ENCODE data around the gene AGAP1.

Gene AGAP1

DNA sequence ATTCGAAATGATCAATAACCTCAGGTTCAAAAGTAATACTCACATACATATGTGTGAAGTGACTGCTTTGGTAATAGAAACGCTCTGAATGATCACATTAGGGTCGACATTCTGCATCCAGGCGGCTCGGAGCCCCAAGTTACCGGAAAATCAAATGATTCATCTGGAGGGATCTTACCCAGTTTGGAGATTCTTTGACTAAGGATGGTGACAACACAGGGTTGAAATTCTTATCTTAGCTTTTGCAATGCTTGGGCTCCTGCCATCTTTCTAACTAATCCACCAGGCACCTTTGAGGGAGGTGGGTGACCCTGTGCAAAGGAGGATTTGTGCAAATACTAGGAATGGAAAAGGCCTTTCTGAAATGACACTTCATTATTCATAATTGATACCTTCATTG is 663.5 kb downstream of the AGAP1 start:
- TF ChIP-seq, protein P1, sequence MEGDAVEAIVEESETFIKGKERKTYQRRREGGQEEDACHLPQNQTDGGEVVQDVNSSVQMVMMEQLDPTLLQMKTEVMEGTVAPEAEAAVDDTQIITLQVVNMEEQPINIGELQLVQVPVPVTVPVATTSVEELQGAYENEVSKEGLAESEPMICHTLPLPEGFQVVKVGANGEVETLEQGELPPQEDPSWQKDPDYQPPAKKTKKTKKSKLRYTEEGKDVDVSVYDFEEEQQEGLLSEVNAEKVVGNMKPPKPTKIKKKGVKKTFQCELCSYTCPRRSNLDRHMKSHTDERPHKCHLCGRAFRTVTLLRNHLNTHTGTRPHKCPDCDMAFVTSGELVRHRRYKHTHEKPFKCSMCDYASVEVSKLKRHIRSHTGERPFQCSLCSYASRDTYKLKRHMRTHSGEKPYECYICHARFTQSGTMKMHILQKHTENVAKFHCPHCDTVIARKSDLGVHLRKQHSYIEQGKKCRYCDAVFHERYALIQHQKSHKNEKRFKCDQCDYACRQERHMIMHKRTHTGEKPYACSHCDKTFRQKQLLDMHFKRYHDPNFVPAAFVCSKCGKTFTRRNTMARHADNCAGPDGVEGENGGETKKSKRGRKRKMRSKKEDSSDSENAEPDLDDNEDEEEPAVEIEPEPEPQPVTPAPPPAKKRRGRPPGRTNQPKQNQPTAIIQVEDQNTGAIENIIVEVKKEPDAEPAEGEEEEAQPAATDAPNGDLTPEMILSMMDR (conservative IDR thresholded peaks at IDR 0.05) = no peak
- no peak overlapping the region for H3K27ac ChIP-seq

DNA sequence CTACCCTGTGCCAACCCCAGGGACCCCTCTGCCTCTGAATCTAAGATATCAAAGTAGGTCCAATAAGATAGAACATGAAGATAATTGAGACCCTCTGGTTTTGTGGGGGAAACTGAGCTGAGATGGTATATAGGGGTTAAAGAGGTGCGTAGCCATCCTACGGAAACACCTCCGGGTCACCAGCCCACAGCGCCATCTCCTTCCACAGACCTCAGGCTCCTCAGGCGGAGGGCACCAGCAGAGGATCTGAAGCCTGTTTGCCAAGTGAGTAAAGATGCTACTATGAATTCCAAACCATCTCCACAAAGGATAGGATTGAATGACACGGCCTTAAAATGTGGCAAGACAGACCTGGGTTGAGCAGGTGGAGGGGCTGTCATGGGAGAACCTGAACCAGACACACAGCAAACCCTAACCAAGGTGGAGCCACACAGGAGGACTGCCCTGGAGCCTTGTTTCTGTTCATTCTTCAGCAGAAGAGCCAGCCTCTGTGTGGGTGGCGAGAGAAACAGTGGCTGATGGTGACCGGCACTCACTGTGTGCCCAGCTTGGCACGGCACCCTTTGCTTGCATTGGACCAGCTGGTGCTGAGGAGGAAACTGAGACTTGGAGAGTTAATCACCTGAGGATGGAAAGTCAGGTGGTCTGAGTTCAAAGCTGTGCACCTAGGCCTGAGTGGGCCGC is 664.1 kb downstream of the AGAP1 start:
- H3K27ac ChIP-seq = no peak overlapping the region
- TF ChIP-seq, protein P1 (conservative IDR thresholded peaks at IDR 0.05) = no peak

- TF ChIP-seq, protein P1 (conservative IDR thresholded peaks at IDR 0.05) = no peak
- H3K27ac ChIP-seq = no peak overlapping the region
Observed at GRCh38 chr2:236158969-236159777, 665.3 kb downstream of the AGAP1 start.

GRCh38 chr2:236159778-236160170 is 665.9 kb downstream of the AGAP1 start:
- no peak overlapping the region for H3K27ac ChIP-seq
- TF ChIP-seq, protein P1 (conservative IDR thresholded peaks at IDR 0.05) = no peak

GRCh38 chr2:236160366-236161081 is 666.7 kb downstream of the AGAP1 start:
- TF ChIP-seq, protein P1 (conservative IDR thresholded peaks at IDR 0.05) = no peak
- H3K27ac ChIP-seq = no peak overlapping the region

DNA sequence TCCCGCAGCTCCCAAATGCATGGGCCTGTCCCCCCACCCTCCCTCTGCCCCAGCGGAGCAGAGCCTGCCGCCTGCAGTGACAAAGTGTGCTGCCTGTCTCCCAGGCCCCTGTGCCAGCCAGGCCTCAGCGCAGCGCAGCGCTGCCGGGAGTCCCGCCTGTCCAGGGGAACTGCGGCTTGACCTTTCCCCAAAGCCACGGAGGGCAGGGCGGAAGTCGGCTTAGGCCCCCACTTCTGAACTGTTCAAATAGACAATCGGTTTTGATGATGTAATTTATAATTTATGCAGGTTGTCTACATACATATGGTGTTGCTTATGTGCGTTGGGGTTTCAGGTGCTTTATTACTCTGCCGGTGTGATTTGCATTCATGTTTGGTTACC is 667.2 kb downstream of the AGAP1 start:
- no peak overlapping the region for H3K27ac ChIP-seq
- TF ChIP-seq, protein P1 (conservative IDR thresholded peaks at IDR 0.05) = no peak

DNA sequence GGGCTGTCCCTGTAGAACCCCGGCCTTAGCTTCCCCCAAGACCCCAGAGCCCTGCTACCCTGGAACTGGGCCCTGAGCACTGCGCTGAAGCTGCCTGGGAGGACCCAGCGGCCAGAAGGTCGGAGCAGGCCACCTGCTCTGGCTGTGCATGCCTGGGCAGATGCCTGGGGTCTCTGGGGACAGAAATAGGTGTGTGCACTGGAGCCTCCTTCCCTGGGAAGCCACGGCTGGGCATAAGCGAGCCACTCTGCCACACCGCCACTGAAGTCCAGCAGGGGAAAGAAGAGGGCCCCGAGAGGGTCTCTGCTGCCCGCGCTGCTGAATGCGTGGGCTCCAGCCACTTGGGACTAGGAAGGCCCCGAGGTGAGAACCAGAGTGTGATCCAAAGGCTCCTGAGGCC is 667.7 kb downstream of the AGAP1 start:
- no peak overlapping the region for H3K27ac ChIP-seq
- TF ChIP-seq, protein P1 (conservative IDR thresholded peaks at IDR 0.05) = no peak

Measured in VCaP (cell line).